Amniotic stem cell (primary cell): ENCODE measurements around the gene SCN4B.
A peak's percentile ranks its signal among the peaks of the same experiment; 100 is the strongest.

ENCODE experiments used
- DNase-seq: peaks from one replicate; lab custom pipeline; 2025; lab: John Stamatoyannopoulos, UW

The SCN4B gene

GRCh38 chr11:118174006-118174567 is 21.5 kb upstream of the SCN4B start:
- no peak for DNase-seq

GRCh38 chr11:118172356-118172755 is 19.7 kb upstream of the SCN4B start:
- no peak for DNase-seq

- peak; percentile 21 for DNase-seq
These were observed 18.8 kb upstream of the SCN4B start for GRCh38 chr11:118171269-118172062.

- DNase-seq, result no peak
These were observed 18.3 kb upstream of the SCN4B start for GRCh38 chr11:118170882-118171268.

GRCh38 chr11:118170231-118170630 is 17.6 kb upstream of the SCN4B start:
- no peak for DNase-seq

- DNase-seq, result no peak
These were observed 16.9 kb upstream of the SCN4B start for GRCh38 chr11:118169300-118170140.

GRCh38 chr11:118168751-118169150 is 16.1 kb upstream of the SCN4B start:
- no peak for DNase-seq

- no peak for DNase-seq
These were observed 15.7 kb upstream of the SCN4B start for GRCh38 chr11:118168316-118168715.

- DNase-seq, result no peak
These were observed 15.3 kb upstream of the SCN4B start for GRCh38 chr11:118167906-118168305.

GRCh38 chr11:118167253-118167652 is 14.6 kb upstream of the SCN4B start:
- no peak for DNase-seq

- DNase-seq, result no peak
These were observed 14.0 kb upstream of the SCN4B start for GRCh38 chr11:118166641-118167040.

GRCh38 chr11:118164885-118165284 is 12.3 kb upstream of the SCN4B start:
- no peak for DNase-seq

GRCh38 chr11:118163494-118163893 is 10.9 kb upstream of the SCN4B start:
- no peak for DNase-seq

- DNase-seq, result no peak
These were observed 10.2 kb upstream of the SCN4B start for GRCh38 chr11:118162846-118163245.

- DNase-seq, result no peak
These were observed 9.2 kb upstream of the SCN4B start for GRCh38 chr11:118161786-118162185.

- DNase-seq, result no peak
These were observed 4.7 kb upstream of the SCN4B start for GRCh38 chr11:118157186-118157895.

GRCh38 chr11:118156531-118157185 is 4.0 kb upstream of the SCN4B start:
- DNase-seq, result no peak

- no peak for DNase-seq
These were observed 3.3 kb upstream of the SCN4B start for GRCh38 chr11:118155776-118156530.

GRCh38 chr11:118154641-118155040 is 2.0 kb upstream of the SCN4B start:
- DNase-seq, result no peak

GRCh38 chr11:118153976-118154375 is 1.4 kb upstream of the SCN4B start:
- no peak for DNase-seq

- DNase-seq, result no peak
These were observed 893 bp upstream of the SCN4B start for GRCh38 chr11:118153516-118153915.
